ENCODE results near the gene NCKAP5. TPM values are rescaled to one million over a fixed set of nuclear protein-coding genes. Genes with fewer than 3 reads are reported as not detected.

Gene NCKAP5
- total RNA-seq, 2 donors from 2014 or later, result 0.78 to 2.6 TPM

DNA sequence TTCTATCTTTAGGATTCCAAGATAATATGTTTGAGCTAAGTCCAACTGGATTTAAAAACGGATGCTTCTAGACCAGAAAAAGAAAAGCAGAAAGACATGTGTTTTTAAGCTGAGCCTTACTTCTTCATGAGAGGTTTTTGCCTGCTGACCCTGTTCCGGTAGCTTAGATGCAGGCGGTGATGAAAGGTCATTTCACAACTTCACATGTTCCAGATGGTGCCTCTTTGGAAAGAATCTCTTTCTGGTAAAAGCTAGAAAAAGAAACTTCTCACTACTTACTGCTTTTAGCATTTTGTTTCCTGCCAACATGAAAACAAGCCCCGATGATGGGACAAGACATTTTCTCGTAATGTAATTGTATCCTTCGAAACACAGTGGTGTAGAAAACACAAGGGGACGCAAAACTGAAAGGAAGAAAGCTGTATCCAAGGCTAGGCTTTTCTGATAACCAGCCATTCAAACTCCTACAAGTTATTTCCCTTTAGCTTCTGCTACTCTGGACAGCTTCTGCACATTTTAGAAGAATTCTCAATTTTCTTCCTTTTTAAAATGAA lies 490.9 kb downstream of the NCKAP5 start:
- H3K27me3 ChIP-seq, result no peaks in the 10 kb centered on the region
- no peak overlapping the region for H3K4me3 ChIP-seq
- H3K27ac ChIP-seq, result no peak overlapping the region
- peak in 1 of 4 donors; percentile 5 for DNase-seq
- no peaks in the 10 kb centered on the region for H3K4me1 ChIP-seq
- intact Hi-C loops (cut with DNase I), result no loop called here
- WGBS, 2 donors, result 75 to 78% methylated on average over 7 of the region's 7 CpGs
- H3K36me3 ChIP-seq (replicated peaks in 1 of 2; ENCODE audit: insufficient read depth in 1 of 2, low read depth in 2 of 2), result no peaks in the 10 kb centered on the region
- TF ChIP-seq POLR2A (IDR thresholded peaks at IDR 0.05), result no peak
- TF ChIP-seq, protein P1, sequence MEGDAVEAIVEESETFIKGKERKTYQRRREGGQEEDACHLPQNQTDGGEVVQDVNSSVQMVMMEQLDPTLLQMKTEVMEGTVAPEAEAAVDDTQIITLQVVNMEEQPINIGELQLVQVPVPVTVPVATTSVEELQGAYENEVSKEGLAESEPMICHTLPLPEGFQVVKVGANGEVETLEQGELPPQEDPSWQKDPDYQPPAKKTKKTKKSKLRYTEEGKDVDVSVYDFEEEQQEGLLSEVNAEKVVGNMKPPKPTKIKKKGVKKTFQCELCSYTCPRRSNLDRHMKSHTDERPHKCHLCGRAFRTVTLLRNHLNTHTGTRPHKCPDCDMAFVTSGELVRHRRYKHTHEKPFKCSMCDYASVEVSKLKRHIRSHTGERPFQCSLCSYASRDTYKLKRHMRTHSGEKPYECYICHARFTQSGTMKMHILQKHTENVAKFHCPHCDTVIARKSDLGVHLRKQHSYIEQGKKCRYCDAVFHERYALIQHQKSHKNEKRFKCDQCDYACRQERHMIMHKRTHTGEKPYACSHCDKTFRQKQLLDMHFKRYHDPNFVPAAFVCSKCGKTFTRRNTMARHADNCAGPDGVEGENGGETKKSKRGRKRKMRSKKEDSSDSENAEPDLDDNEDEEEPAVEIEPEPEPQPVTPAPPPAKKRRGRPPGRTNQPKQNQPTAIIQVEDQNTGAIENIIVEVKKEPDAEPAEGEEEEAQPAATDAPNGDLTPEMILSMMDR (IDR thresholded peaks at IDR 0.05), result no peak
- no peak for ATAC-seq
- H3K9me3 ChIP-seq, result no peaks in the 10 kb centered on the region

DNA sequence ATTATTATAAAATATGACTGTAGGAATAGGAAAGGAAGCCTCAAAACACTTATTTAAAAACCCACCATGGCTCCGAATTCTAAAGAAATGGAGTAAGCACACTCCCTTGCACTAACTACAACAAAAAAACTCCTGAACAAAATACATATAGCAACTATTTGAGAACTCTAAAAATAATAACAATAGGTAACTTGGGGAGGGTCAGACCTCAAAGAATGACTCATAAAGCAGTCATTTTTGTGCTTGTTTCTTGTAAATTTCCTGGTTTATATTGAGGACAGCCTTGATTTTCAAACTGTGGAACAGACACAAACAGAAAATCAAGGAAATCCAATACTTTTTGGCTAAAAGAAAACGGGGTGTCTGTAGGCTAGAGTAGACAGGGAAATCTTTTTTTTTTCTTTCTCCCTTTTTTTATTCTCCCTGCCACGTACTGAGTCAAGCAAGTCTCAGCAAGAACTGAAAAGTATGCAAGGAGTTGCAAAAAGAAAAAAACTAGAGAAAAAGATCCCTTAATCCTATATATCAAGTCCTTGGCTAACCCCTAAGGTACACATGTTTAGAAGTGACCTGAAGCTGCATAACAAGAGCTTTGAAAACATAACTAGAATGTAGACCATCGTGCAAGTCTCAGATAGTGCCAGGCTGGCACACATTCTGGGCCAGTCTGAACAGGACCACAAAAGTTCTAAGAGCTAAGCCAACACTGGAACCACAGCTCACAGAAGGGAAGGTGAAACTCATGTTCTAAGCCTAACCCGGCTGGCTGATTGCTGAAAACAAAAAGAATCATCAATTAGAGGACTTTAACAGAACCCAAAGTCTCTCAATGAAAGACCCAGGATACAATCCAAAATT lies 495.2 kb downstream of the NCKAP5 start:
- ATAC-seq (no peak), DNase-seq (no peak)
- no peaks in the 10 kb centered on the region for H3K36me3 ChIP-seq (replicated peaks in 1 of 2; ENCODE audit: insufficient read depth in 1 of 2, low read depth in 2 of 2)
- H3K4me1 ChIP-seq, result no peaks in the 10 kb centered on the region
- no peak overlapping the region for H3K27ac ChIP-seq
- WGBS, 2 donors, result 58 to 61% methylated on average over 5 of the region's 5 CpGs
- intact Hi-C loops (cut with DNase I), result no loop called here
- no peak for TF ChIP-seq POLR2A (IDR thresholded peaks at IDR 0.05)
- TF ChIP-seq, protein P1 (IDR thresholded peaks at IDR 0.05), result no peak
- H3K9me3 ChIP-seq, result no peaks in the 10 kb centered on the region
- no peaks in the 10 kb centered on the region for H3K27me3 ChIP-seq
- H3K4me3 ChIP-seq, result no peak overlapping the region

DNA sequence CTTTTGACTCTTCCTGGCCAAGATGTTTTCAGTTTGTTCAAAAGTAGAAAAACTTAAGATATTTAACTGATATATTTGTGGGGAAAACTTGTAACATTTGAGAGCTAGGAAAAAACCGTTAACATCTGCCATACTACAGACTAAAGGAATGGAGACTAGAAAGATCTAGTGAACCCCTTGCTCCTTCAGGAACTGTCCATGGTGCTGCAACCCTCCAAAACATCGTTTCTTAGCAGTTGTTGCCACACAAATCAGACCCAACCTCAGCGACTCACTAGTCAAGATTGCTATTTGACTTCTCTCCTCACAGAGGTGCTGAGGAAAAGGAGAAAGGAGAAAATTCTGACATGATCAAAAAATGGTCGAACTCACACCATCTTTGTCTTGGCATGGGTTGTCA lies 504.5 kb downstream of the NCKAP5 start:
- Histone ChIP-seq H3K9me3 (no peaks in the 10 kb centered on the region), H3K36me3 (replicated peaks in 1 of 2; ENCODE audit: insufficient read depth in 1 of 2, low read depth in 2 of 2) (no peaks in the 10 kb centered on the region), H3K4me1 (no peaks in the 10 kb centered on the region), H3K27ac (no peak overlapping the region), H3K27me3 (no peaks in the 10 kb centered on the region), H3K4me3 (no peak overlapping the region)
- WGBS, 2 donors, result 17 to 20% methylated on average over 4 of the region's 4 CpGs
- TF ChIP-seq POLR2A (IDR thresholded peaks at IDR 0.05), result no peak
- TF ChIP-seq, protein P1 (IDR thresholded peaks at IDR 0.05), result no peak
- DNase-seq, result peak in 2 of 4 donors; percentile 6 to 11
- ATAC-seq, result no peak
- intact Hi-C loops (cut with DNase I), result no loop called here

DNA sequence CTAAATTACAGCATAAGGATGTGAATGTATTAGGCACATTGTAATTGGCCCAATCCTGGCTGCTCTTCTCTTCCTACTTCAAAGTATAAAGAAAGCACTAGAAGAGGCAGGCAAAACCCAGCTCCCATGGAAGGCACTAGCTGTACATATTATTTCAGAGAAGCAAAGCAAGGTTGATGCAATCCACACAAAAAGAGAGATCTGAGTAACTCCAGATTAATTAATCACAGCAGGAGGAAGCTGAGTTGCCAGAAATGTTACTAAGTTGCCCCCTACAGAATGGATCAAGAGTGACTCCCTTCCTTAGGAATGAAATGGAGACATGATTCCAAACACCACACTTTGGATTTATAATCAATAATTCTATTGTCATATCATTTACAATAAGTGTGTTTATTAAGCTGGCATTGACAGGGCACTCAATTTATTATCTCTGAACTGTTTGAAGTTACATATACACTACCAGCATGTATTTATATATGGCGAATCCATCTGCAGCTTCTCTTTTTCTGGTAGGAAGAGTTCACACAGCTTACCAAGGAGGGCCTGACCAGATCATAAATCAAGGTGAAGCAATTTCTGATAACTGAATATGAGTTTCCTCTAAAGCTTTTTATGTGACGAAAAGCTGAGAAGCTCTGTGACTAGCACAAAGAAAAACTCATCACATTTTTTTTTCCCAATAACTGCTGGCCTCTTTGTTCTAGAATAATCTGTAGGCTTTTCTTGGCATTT lies 505.2 kb downstream of the NCKAP5 start:
- H3K27me3 ChIP-seq, result no peaks in the 10 kb centered on the region
- no peaks in the 10 kb centered on the region for H3K4me1 ChIP-seq
- H3K9me3 ChIP-seq, result no peaks in the 10 kb centered on the region
- TF ChIP-seq, protein P1 (IDR thresholded peaks at IDR 0.05), result no peak
- no peak for TF ChIP-seq POLR2A (IDR thresholded peaks at IDR 0.05)
- DNase-seq (no peak), ATAC-seq (no peak)
- no peak overlapping the region for H3K4me3 ChIP-seq
- intact Hi-C loops (cut with DNase I), result no loop called here
- WGBS, 2 donors, result 90 to 95% methylated on average over 2 of the region's 2 CpGs
- H3K27ac ChIP-seq, result no peak overlapping the region
- no peaks in the 10 kb centered on the region for H3K36me3 ChIP-seq (replicated peaks in 1 of 2; ENCODE audit: insufficient read depth in 1 of 2, low read depth in 2 of 2)
